GM10266 (cell line): ENCODE data around the gene PHTF2.

Experiments
- DNase-seq: peaks from one replicate; pipeline ENCODE4 v3.0.0; 2012; ENCODE audit errors: extremely low spot score
- TF ChIP-seq, protein P1 (sequence below): IDR thresholded peaks from 2 replicates; pipeline ENCODE4 v1.5.1; 2012; ENCODE audit warnings: mild to moderate bottlenecking, low read depth; ENCODE audit not compliant: control insufficient read depth, insufficient read depth; ENCODE audit errors: missing control alignments

The PHTF2 gene

GRCh38 chr7:77838929-77839491, 40.4 kb downstream of the PHTF2 start:
- DNase-seq: no peak
- TF ChIP-seq, protein P1, sequence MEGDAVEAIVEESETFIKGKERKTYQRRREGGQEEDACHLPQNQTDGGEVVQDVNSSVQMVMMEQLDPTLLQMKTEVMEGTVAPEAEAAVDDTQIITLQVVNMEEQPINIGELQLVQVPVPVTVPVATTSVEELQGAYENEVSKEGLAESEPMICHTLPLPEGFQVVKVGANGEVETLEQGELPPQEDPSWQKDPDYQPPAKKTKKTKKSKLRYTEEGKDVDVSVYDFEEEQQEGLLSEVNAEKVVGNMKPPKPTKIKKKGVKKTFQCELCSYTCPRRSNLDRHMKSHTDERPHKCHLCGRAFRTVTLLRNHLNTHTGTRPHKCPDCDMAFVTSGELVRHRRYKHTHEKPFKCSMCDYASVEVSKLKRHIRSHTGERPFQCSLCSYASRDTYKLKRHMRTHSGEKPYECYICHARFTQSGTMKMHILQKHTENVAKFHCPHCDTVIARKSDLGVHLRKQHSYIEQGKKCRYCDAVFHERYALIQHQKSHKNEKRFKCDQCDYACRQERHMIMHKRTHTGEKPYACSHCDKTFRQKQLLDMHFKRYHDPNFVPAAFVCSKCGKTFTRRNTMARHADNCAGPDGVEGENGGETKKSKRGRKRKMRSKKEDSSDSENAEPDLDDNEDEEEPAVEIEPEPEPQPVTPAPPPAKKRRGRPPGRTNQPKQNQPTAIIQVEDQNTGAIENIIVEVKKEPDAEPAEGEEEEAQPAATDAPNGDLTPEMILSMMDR: no peak

GRCh38 chr7:77839919-77840318, 41.3 kb downstream of the PHTF2 start:
- TF ChIP-seq, protein P1: no peak
- no peak for DNase-seq

DNA sequence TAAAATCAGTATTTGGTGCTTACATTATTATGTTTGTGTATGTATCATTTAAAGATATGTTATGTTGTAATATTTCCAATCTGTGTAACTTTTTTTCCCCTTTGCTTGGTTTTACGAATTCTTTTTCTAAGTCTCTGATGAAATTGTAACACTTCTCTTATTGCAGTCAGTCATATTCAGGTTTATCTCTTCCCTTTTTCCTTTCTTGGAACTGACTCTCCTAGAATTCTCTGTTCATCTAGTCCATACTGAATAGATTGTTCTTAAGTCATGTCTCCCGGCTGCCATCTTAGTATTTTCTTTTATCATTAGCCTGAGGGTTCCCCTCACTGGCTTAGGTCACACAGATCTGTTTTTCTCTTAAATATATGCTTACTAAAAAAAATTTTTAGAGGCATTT, 44.6 kb downstream of the PHTF2 start:
- no peak for DNase-seq
- TF ChIP-seq, protein P1: no peak

DNA sequence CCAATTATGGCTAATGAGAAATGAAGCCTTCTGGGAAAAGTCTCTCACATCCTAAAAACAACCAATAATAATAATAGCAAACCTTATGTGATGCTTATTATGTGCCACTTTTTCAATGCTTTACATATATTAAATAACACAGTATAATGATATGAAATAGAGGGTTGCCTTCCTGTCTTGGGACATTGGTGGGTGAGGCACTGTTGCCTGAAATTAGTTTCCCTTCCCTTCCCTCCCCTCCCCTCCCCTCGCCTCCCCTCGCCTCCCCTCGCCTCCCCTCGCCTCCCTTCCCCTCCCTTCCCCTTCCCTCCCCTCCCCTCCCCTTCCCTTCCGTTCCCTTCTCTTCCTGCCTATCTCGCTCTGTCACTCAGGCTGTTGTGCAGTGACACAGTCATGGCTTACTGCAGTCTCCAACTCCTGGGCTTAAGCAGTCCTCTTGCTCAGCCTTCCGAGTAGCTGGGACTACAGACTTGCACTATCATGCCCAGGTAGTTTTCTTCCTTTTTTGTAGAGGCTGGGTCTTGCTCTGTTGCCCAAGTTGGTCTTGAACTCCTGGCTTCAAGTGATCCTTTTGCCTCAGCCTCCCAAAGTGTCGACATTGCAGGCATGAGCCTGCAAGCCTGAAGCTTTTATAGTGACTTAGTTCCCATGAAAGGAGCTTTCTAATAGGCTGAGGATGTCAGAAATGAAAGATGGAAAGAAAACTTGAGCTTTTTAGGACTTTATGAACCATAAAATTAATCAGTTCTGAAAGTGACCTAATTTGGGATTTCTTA, 47.9 kb downstream of the PHTF2 start:
- no peak for DNase-seq
- TF ChIP-seq, protein P1: no peak

DNA sequence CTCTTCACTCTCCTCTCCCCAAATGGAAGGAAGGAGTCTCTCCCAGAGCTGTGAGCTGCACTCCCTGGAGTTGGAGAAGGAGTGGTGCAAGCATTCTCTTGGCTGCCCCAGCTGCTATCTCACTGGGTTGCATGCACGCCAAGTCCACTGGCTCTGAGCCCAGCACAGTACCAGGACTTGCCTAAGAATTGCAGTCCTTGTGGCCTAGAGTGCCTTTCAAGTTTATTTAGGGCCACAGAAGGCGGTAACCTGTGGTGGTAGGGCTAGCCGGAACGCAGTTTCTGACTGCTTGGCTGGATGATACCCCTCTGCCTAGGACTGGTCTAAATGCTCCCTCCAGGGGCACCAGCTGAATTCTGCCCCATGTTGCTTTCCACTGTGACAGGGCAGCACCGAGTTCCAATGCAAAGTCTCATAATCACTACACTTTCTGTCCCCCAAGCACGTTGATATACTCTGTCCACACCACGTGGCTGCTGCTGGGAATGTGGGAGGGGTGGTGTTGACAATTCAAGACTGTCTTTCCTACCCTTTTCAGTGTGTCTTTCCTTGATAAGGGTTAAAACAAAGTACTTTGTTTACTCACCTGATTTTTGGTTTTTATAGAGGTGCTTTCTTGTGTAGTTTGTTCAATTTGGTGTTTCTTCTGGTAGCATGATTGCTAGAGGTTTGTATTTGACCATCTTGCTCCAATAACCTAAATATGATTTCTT, 57.0 kb downstream of the PHTF2 start:
- TF ChIP-seq, protein P1: no peak
- no peak for DNase-seq

DNA sequence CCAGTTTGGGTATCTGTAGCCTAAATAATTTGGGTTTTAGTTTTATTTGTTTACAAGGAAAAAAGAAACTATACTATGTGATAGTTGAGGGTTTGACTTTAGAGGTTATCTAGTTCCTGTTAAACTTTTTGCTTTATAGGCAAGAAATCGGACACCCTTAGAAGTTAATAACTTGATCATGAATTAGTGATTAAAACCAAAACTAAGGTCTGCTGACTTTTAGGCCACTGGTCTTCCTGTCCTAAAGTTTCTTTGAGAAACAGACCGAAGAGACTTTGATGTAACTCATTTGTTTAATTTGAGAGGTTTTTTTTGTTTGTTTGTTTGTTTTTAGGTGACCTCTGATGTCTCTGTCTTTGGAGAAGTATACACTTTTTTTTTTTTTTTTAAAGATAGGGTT, 59.7 kb downstream of the PHTF2 start:
- TF ChIP-seq, protein P1: no peak
- DNase-seq: no peak

GRCh38 chr7:77859343-77859742, 60.8 kb downstream of the PHTF2 start:
- TF ChIP-seq, protein P1: no peak
- no peak for DNase-seq
